Keratinocyte (primary cell): ENCODE measurements around the gene PEAR1. TPM values are rescaled to one million over a fixed set of nuclear protein-coding genes. Genes with fewer than 3 reads are reported as not detected.

ENCODE experiments used
- DNase-seq: peaks from one replicate; pipeline ENCODE4 v3.0.0-alpha.2; 2011; ENCODE audit warnings: low read depth, missing footprints, low spot score
- FAIRE-seq: peaks from 2 replicates; lab custom pipeline; 2011; peaks lifted over from hg19 to GRCh38; lab: Jason Lieb, UNC
- H2AFZ ChIP-seq: 2 replicates; pipeline ENCODE4 v1.6.0; 2012; ENCODE audit warnings: low read length, control low read depth, inconsistent platforms; ENCODE audit not compliant: control insufficient read depth
- H3K27ac ChIP-seq: 2 replicates; pipeline ENCODE4 v1.5.1; 2011; ENCODE audit warnings: low read length; ENCODE audit not compliant: control insufficient read depth, insufficient read depth
- H3K27me3 ChIP-seq: 3 replicates; pipeline ENCODE4 v1.6.0; 2011; ENCODE audit warnings: low read length; ENCODE audit not compliant: control insufficient read depth, insufficient read depth; ENCODE audit errors: extremely low read depth
- H3K36me3 ChIP-seq, 2 experiments: 2 replicates in 1 of 2; 3 replicates in 1 of 2; pipeline ENCODE4 v1.5.1; 2011; ENCODE audit warnings: low read length in 2 of 2, mild to moderate bottlenecking in 1 of 2; ENCODE audit not compliant: control insufficient read depth in 2 of 2, insufficient read depth in 2 of 2; ENCODE audit errors: extremely low read depth in 1 of 2
- H3K4me1 ChIP-seq: 3 replicates; pipeline ENCODE4 v1.5.1; 2011; ENCODE audit warnings: low read length; ENCODE audit not compliant: control insufficient read depth, insufficient read depth; ENCODE audit errors: extremely low read depth
- H3K4me2 ChIP-seq: 3 replicates; pipeline ENCODE4 v1.6.0; 2011; ENCODE audit warnings: low read depth, low read length; ENCODE audit not compliant: control insufficient read depth, insufficient read depth; ENCODE audit errors: extremely low read depth
- H3K4me3 ChIP-seq, 3 experiments: fragments of 200-600 bp in 1 of 3; sonication (generic) in 1 of 3; 2 replicates in 2 of 3; 3 replicates in 1 of 3; pipeline ENCODE4 v1.5.1; 2011 to 2016; ENCODE audit warnings: low read length in 3 of 3, mild to moderate bottlenecking in 3 of 3, control low read depth in 2 of 3, inconsistent platforms in 1 of 3, low read depth in 1 of 3, mixed read lengths in 1 of 3, mixed run types in 1 of 3, moderate library complexity in 1 of 3; ENCODE audit not compliant: control insufficient read depth in 2 of 3, insufficient read depth in 2 of 3; ENCODE audit errors: extremely low read depth in 1 of 3
- H3K79me2 ChIP-seq: 2 replicates; pipeline ENCODE4 v1.6.0; 2012; ENCODE audit warnings: low read length; ENCODE audit not compliant: control insufficient read depth, insufficient read depth
- H3K9ac ChIP-seq: 3 replicates; pipeline ENCODE4 v1.6.0; 2011; ENCODE audit warnings: low read length; ENCODE audit not compliant: control insufficient read depth, insufficient read depth; ENCODE audit errors: extremely low read depth
- H3K9me1 ChIP-seq: 3 replicates; pipeline ENCODE4 v1.6.0; 2011; ENCODE audit warnings: low read length; ENCODE audit not compliant: control insufficient read depth, insufficient read depth; ENCODE audit errors: extremely low read depth
- H3K9me3 ChIP-seq: 2 replicates; pipeline ENCODE4 v1.5.1; 2012; ENCODE audit warnings: low read depth, low read length; ENCODE audit not compliant: control insufficient read depth
- H4K20me1 ChIP-seq: 3 replicates; pipeline ENCODE4 v1.6.0; 2011; ENCODE audit warnings: low read length; ENCODE audit not compliant: control insufficient read depth, insufficient read depth; ENCODE audit errors: extremely low read depth
- CTCF ChIP-seq, 3 experiments: IDR thresholded peaks in 1 of 3; conservative IDR thresholded peaks in 1 of 3; optimal IDR thresholded peaks in 1 of 3; 2 replicates in 2 of 3; 3 replicates in 1 of 3; pipeline versions ENCODE3 to v1.5.1; 2011; ENCODE audit warnings: low read length in 3 of 3, mild to moderate bottlenecking in 3 of 3, moderate library complexity in 2 of 3, control low read depth in 1 of 3, inconsistent platforms in 1 of 3; ENCODE audit not compliant: insufficient read depth in 2 of 3; ENCODE audit errors: extremely low read depth in 1 of 3
- EZH2 ChIP-seq: IDR thresholded peaks from one replicate; pipeline ENCODE4 v1.6.1; 2012; ENCODE audit warnings: inconsistent platforms, mild to moderate bottlenecking, low read length, moderate library complexity
- dilution Hi-C: fragments of 300-500 bp; cut with MboI; formaldehyde crosslinking; loops from one replicate; pipeline ENCODE4 v1.7.0; 2020; ENCODE audit warnings: low sequenced_read_pairs; ENCODE audit not compliant: extremely low pct_ligation_motif_present
- polyA plus RNA-seq, 5 experiments: library from polyadenylated mRNA; depleted of rRNA in 3 of 5; stranded (reverse) in 3 of 5; stranded (forward) in 1 of 5; unstranded in 1 of 5; fragments of >200 nt; gene quantifications; 1 replicate in 1 of 5; 2 replicates in 3 of 5; 3 replicates in 1 of 5; pipeline versions ENCODE4 v1.2.1 to v1.2.3, GENCODE V29; 2011 to 2012; ENCODE audit warnings: missing spikeins in 2 of 5, low read depth in 1 of 5, low replicate concordance in 1 of 5

The PEAR1 gene
- polyA plus RNA-seq, 1 donor (not counting 4 experiments of a cell fraction or from before 2014, with no cell fraction given), result 4.2 TPM

GRCh38 chr1:156948708-156949107, 55.2 kb downstream of the PEAR1 start:
- peaks cover 2% of the 10 kb centered on the region for H3K9me1 ChIP-seq
- no peak overlapping the region for H3K27ac ChIP-seq
- H3K9me3 ChIP-seq, result no peaks in the 10 kb centered on the region
- dilution Hi-C loops, result no loop called here
- no peaks in the 10 kb centered on the region for H3K79me2 ChIP-seq
- H3K4me1 ChIP-seq, result peaks cover 5% of the 10 kb centered on the region
- no peak overlapping the region for H2AFZ ChIP-seq
- no peak overlapping the region for H3K4me3 ChIP-seq
- H3K36me3 ChIP-seq, result peaks cover 10 to 32% of the 10 kb centered on the region in 2 experiments
- no peaks in the 10 kb centered on the region for H3K27me3 ChIP-seq
- no peaks in the 10 kb centered on the region for H4K20me1 ChIP-seq
- H3K9ac ChIP-seq, result no peak overlapping the region
- H3K4me2 ChIP-seq, result no peak overlapping the region
- TF ChIP-seq CTCF (optimal IDR thresholded peaks at IDR 0.05 in 1 of 3, IDR thresholded peaks at IDR 0.05 in 1 of 3, conservative IDR thresholded peaks at IDR 0.05 in 1 of 3; ENCODE audit: extremely low read depth in 1 of 3, insufficient read depth in 2 of 3, low read length in 3 of 3) (peak in 2 of 3 experiments; percentile 16 to 20), EZH2 (no peak)
- DNase-seq, result no peak
- FAIRE-seq, result no peak

GRCh38 chr1:156949127-156949526, 55.6 kb downstream of the PEAR1 start:
- peaks cover 2% of the 10 kb centered on the region for H3K9me1 ChIP-seq
- H3K4me3 ChIP-seq, result no peak overlapping the region
- H2AFZ ChIP-seq, result no peak overlapping the region
- H3K27me3 ChIP-seq, result no peaks in the 10 kb centered on the region
- FAIRE-seq (no peak), DNase-seq (no peak)
- TF ChIP-seq EZH2, result no peak
- TF ChIP-seq CTCF (optimal IDR thresholded peaks at IDR 0.05 in 1 of 3, IDR thresholded peaks at IDR 0.05 in 1 of 3, conservative IDR thresholded peaks at IDR 0.05 in 1 of 3; ENCODE audit: extremely low read depth in 1 of 3, insufficient read depth in 2 of 3, low read length in 3 of 3), result no peak
- no peaks in the 10 kb centered on the region for H3K9me3 ChIP-seq
- no peaks in the 10 kb centered on the region for H4K20me1 ChIP-seq
- peaks cover 5% of the 10 kb centered on the region for H3K4me1 ChIP-seq
- no peak overlapping the region for H3K27ac ChIP-seq
- H3K9ac ChIP-seq, result no peak overlapping the region
- peaks cover 6 to 28% of the 10 kb centered on the region in 2 experiments for H3K36me3 ChIP-seq
- dilution Hi-C loops, result no loop called here
- no peaks in the 10 kb centered on the region for H3K79me2 ChIP-seq
- no peak overlapping the region for H3K4me2 ChIP-seq
